Measurements from ENCODE around the gene CFAP61.

Gene CFAP61

DNA sequence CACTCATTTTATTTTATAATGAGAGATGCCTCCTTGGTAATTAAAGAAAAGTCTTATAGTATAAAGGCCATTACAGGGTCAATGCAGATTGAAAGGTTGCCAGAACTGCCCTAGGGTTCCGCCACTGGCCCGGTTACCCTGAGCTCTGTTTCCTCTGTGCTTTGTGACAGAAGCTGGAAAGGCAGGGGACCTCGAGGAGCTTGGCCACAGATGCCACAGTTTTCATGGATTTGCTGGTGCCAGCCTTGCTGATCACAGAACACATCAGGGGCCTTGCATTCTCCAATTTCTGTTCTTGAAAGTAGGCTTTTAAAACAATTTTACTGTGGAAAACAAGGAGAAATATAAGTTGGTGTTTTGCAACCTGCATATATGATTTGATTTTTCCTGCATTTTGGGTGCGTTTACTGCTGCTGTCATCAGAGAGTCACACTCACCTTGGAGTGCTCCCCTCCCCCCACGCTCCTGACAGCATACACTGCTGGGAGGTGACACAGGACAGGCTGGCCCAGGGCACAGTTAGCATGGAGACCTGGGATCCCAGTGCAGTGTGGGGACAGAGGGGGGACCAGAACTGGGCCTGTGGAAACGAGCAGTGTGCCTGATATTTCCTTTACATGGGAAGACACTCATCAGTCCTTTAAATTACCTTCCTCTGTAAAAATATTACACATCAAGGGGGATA lies 142.8 kb downstream of the CFAP61 start:
- TF ChIP-seq, protein P1, sequence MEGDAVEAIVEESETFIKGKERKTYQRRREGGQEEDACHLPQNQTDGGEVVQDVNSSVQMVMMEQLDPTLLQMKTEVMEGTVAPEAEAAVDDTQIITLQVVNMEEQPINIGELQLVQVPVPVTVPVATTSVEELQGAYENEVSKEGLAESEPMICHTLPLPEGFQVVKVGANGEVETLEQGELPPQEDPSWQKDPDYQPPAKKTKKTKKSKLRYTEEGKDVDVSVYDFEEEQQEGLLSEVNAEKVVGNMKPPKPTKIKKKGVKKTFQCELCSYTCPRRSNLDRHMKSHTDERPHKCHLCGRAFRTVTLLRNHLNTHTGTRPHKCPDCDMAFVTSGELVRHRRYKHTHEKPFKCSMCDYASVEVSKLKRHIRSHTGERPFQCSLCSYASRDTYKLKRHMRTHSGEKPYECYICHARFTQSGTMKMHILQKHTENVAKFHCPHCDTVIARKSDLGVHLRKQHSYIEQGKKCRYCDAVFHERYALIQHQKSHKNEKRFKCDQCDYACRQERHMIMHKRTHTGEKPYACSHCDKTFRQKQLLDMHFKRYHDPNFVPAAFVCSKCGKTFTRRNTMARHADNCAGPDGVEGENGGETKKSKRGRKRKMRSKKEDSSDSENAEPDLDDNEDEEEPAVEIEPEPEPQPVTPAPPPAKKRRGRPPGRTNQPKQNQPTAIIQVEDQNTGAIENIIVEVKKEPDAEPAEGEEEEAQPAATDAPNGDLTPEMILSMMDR (IDR thresholded peaks at IDR 0.05; ENCODE audit: borderline replicate concordance, control extremely low read depth, extremely low read depth, insufficient read depth, missing control alignments) = no peak
- in situ Hi-C loops (cut with MboI; ENCODE audit: low sequenced_read_pairs, unreplicated experiment) = no loop called here
- no peak for DNase-seq (ENCODE audit: low spot score)

DNA sequence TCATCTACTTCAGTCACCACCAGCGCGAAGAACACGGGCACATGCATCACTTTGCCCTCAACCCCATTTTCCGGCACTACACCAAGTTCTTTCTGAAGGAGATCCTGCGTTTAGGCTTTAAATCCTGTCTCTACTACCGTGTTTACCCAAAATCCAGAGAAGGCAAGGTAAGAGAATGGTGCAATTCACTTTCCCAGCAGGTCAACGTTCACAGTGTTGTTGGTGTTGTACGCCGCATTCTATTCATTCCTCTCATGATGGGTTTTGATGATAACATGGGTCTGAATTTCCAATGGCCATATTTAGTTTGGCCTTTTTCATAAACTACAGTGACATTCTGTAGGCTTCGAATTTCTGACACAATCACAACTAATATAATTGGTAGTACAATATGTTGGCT lies 144.3 kb downstream of the CFAP61 start:
- in situ Hi-C loops (cut with MboI; ENCODE audit: low sequenced_read_pairs, unreplicated experiment) = no loop called here
- DNase-seq (ENCODE audit: low spot score) = no peak
- TF ChIP-seq, protein P1 (IDR thresholded peaks at IDR 0.05; ENCODE audit: borderline replicate concordance, control extremely low read depth, extremely low read depth, insufficient read depth, missing control alignments) = no peak

DNA sequence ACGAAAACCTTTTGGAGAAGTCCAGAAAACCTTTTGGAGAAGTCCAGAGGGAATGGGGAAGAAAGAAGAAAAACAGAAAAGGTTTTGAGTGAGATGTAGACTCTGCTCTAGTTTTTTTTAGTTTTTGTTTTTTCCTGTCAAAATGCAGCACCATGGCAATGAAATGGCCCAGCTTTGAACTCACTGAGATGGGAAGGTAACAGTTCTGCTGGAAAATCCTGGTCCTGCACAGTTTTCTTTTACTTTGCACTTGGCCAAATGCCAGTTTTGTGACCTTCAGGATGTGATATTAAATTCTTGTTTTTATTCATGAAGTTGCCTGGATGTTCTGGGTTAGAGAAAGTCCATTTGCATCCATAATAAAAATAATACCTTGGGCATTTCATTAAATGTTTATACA lies 145.7 kb downstream of the CFAP61 start:
- TF ChIP-seq, protein P1 (IDR thresholded peaks at IDR 0.05; ENCODE audit: borderline replicate concordance, control extremely low read depth, extremely low read depth, insufficient read depth, missing control alignments) = no peak

DNA sequence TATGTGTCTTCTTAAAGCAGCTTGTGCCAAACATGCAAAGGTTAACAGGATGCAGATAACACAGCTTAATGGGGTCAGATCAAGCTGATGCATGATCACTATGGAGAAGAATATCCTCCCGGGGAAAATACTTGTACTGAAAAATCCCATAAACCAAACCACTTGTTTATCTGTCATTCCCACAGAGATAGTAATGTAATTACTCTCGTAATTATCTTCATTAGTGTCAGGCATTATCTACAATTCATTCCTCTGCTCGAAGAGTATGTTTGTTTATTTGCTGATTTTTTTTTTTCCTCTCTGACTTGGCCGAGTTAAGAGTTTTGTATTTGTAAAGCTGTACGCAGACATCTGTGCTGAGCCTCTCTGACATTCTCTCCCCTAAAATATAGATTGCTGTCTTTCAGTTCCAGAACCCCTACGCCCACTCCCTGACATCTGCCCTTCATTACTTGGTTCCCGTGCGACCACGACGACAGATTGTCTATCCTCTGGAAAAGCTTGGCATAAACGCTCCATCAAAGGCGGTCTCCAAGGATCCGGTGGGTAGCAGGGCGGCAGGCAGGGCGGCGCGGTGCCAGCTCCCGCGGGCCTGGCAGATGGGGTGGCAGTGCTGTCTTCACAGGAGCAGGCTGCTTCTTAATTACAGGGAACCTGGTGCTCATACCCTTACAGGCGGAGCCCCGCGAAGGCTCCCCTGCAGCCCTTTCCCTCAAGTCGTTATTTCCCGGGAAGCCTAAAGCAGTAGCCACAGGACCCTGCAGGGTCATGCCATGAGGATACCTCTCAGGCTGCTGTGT lies 147.2 kb downstream of the CFAP61 start:
- DNase-seq (ENCODE audit: low spot score) = no peak
- in situ Hi-C loops (cut with MboI; ENCODE audit: low sequenced_read_pairs, unreplicated experiment) = no loop called here

More for the DNA sequence above, 145.7 kb downstream of the CFAP61 start:
- in situ Hi-C loops (cut with MboI; ENCODE audit: low sequenced_read_pairs, unreplicated experiment) = no loop called here
- DNase-seq (ENCODE audit: low spot score) = no peak

DNA sequence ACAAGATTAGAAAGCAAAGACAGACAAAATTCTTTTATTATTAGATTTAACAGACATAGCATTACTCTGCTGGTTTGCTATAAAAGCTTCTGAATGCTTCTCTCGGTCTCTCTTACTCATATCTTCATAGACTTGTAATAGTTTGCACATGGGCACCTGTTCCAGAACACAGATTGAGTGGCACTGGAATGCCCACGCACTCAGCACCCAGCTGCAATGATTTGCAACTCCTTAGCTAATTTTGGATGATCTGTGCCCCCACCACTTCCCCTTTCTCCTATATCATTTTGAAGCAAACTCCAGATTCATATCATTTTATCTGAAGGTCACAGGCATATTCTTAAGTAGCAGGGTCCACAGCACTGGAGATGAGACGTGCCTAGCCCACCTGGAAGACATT lies 148.8 kb downstream of the CFAP61 start:
- no peak for DNase-seq (ENCODE audit: low spot score)
- TF ChIP-seq, protein P1 (IDR thresholded peaks at IDR 0.05; ENCODE audit: borderline replicate concordance, control extremely low read depth, extremely low read depth, insufficient read depth, missing control alignments) = no peak
- in situ Hi-C loops (cut with MboI; ENCODE audit: low sequenced_read_pairs, unreplicated experiment) = no loop called here

More for the DNA sequence above, 147.2 kb downstream of the CFAP61 start:
- TF ChIP-seq, protein P1 (IDR thresholded peaks at IDR 0.05; ENCODE audit: borderline replicate concordance, control extremely low read depth, extremely low read depth, insufficient read depth, missing control alignments) = no peak

DNA sequence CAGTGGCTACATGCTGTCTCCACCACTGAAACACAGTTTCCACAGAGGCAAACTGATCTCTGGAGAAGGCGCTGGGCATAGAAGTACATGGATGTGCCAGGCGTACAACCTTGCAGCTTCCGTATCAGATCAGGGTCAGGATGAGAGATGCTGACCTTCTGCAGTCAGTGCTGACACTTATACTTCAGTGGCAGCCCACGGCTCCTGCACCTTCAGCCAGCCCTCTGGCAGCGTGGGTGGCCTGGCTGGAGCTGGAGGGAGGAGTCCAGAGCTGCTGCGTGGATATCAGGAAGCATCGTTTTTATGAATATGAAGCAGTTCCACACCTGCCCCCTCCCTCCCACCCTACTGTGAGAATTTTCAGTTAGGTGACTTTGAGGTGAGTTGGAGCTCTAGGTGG lies 149.3 kb downstream of the CFAP61 start:
- TF ChIP-seq, protein P1 (IDR thresholded peaks at IDR 0.05; ENCODE audit: borderline replicate concordance, control extremely low read depth, extremely low read depth, insufficient read depth, missing control alignments) = no peak
- no peak for DNase-seq (ENCODE audit: low spot score)
- in situ Hi-C loops (cut with MboI; ENCODE audit: low sequenced_read_pairs, unreplicated experiment) = no loop called here
